Endothelial cell of umbilical vein (primary cell): ENCODE measurements around the gene RIPK3. TPM values are rescaled to one million over a fixed set of nuclear protein-coding genes. Genes with fewer than 3 reads are reported as not detected.

Experiments
- BruUV-seq: library from RNA; stranded (reverse); fragments of 400-500 nt; replicated peaks from 2 replicates; lab custom pipeline; 2021; lab: Mats Ljungman, UMichigan
- CTCF ChIA-PET: fragments of 300-600, 350-600 bp; sonication (Branson Sonifier 250); formaldehyde crosslinking; loops from one replicate; lab custom pipeline; 2021; ENCODE audit warnings: antibody characterized with exemption, inconsistent platforms; lab: Charles Lee
- POLR2A ChIA-PET: fragments of 300-600, 350-600 bp; sonication (Branson Sonifier 250); formaldehyde crosslinking; loops from one replicate; lab custom pipeline; 2021; ENCODE audit warnings: antibody characterized with exemption, inconsistent platforms; lab: Charles Lee
- DNase-seq: peaks from one replicate; pipeline ENCODE4 v3.0.0-alpha.2; 2011; ENCODE audit warnings: low read depth, low spot score
- FAIRE-seq: peaks from 2 replicates; lab custom pipeline; 2011; peaks lifted over from hg19 to GRCh38; lab: Jason Lieb, UNC
- H2AFZ ChIP-seq: 2 replicates; pipeline ENCODE4 v1.6.0; 2012; ENCODE audit warnings: low read depth, low read length, control low read depth, inconsistent platforms
- H3K27ac ChIP-seq: 2 replicates; pipeline ENCODE4 v1.5.1; 2011; ENCODE audit warnings: low read depth, mild to moderate bottlenecking, control low read depth, low read length, moderate library complexity; ENCODE audit not compliant: insufficient read depth
- H3K27me3 ChIP-seq, 2 experiments: 2 replicates each; pipeline versions ENCODE4 v1.6.0 to v1.6.1; 2011; ENCODE audit warnings: low read length in 2 of 2, mixed read lengths in 1 of 2; ENCODE audit not compliant: control insufficient read depth in 2 of 2, insufficient read depth in 2 of 2
- H3K36me3 ChIP-seq, 2 experiments: 2 replicates in 1 of 2; 3 replicates in 1 of 2; pipeline ENCODE4 v1.5.1; 2011; ENCODE audit warnings: low read length in 2 of 2, mild to moderate bottlenecking in 1 of 2, moderate library complexity in 1 of 2; ENCODE audit not compliant: control insufficient read depth in 2 of 2, insufficient read depth in 2 of 2; ENCODE audit errors: extremely low read depth in 1 of 2
- H3K4me1 ChIP-seq: 3 replicates; pipeline ENCODE4 v1.5.1; 2011; ENCODE audit warnings: mild to moderate bottlenecking, low read length; ENCODE audit not compliant: control insufficient read depth, insufficient read depth; ENCODE audit errors: extremely low read depth
- H3K4me2 ChIP-seq: 2 replicates; pipeline ENCODE4 v1.6.1; 2011; ENCODE audit warnings: low read length, control low read depth, mixed read lengths; ENCODE audit not compliant: insufficient read depth
- H3K4me3 ChIP-seq, 3 experiments: fragments of 200-600 bp in 1 of 3; sonication (generic), shearing (Covaris generic) in 1 of 3; replicated peaks in 1 of 3; 2 replicates each; pipeline ENCODE4 v1.5.1; 2011 to 2016; ENCODE audit warnings: control low read depth in 3 of 3, low read length in 3 of 3, mild to moderate bottlenecking in 2 of 3, inconsistent platforms in 1 of 3, low read depth in 1 of 3, moderate library complexity in 1 of 3; ENCODE audit not compliant: insufficient read depth in 1 of 3
- H3K79me2 ChIP-seq: 2 replicates; pipeline ENCODE4 v1.6.0; 2012; ENCODE audit warnings: low read length, inconsistent platforms; ENCODE audit not compliant: control insufficient read depth, insufficient read depth
- H3K9ac ChIP-seq: replicated peaks from 2 replicates; pipeline ENCODE3; 2011; ENCODE audit warnings: low read length, control low read depth; ENCODE audit not compliant: insufficient read depth; ENCODE audit errors: extremely low read depth
- H3K9me1 ChIP-seq: replicated peaks from 3 replicates; pipeline ENCODE4 v1.6.0; 2011; ENCODE audit warnings: mild to moderate bottlenecking, low read length; ENCODE audit not compliant: control insufficient read depth, insufficient read depth; ENCODE audit errors: extremely low read depth
- H3K9me3 ChIP-seq: replicated peaks from 2 replicates; pipeline ENCODE4 v1.5.1; 2012; ENCODE audit warnings: low read length, inconsistent platforms; ENCODE audit not compliant: control insufficient read depth, insufficient read depth
- H4K20me1 ChIP-seq: replicated peaks from 2 replicates; pipeline ENCODE3; 2011; ENCODE audit warnings: mild to moderate bottlenecking, low read length; ENCODE audit not compliant: control insufficient read depth, insufficient read depth; ENCODE audit errors: extremely low read depth
- CTCF ChIP-seq, 2 donors: IDR thresholded peaks; 1 replicate in 1 of 2; 2 replicates in 1 of 2; pipeline ENCODE4 v1.5.1; 2011; ENCODE audit warnings: low read length in 2 of 2, mild to moderate bottlenecking in 2 of 2, moderate library complexity in 2 of 2, control low read depth in 1 of 2, inconsistent platforms in 1 of 2, low read depth in 1 of 2; ENCODE audit not compliant: insufficient read depth in 1 of 2; ENCODE audit errors: extremely low read depth in 1 of 2
- EZH2 ChIP-seq: IDR thresholded peaks from 2 replicates; pipeline ENCODE4 v1.6.1; 2012; ENCODE audit warnings: borderline replicate concordance, low read depth, mild to moderate bottlenecking, moderate library complexity, low read length, inconsistent platforms; ENCODE audit not compliant: severe bottlenecking
- FOS ChIP-seq: IDR thresholded peaks from 2 replicates; pipeline ENCODE4 v1.6.1; 2011; ENCODE audit warnings: mild to moderate bottlenecking, low read length, moderate library complexity, borderline replicate concordance; ENCODE audit not compliant: insufficient read depth
- GATA2 ChIP-seq: IDR thresholded peaks from 2 replicates; pipeline ENCODE4 v1.7.0; 2011; ENCODE audit warnings: low read depth, mild to moderate bottlenecking, moderate library complexity, mixed read lengths, low read length; ENCODE audit not compliant: insufficient read length, insufficient read depth
- JUN ChIP-seq: IDR thresholded peaks from 2 replicates; pipeline ENCODE4 v1.6.1; 2011; ENCODE audit warnings: borderline replicate concordance, low read depth; ENCODE audit not compliant: insufficient read length, insufficient read depth
- MAX ChIP-seq: IDR thresholded peaks from 2 replicates; pipeline ENCODE4 v1.6.1; 2011; ENCODE audit not compliant: insufficient read depth, insufficient read length
- MYC ChIP-seq: IDR thresholded peaks from one replicate; pipeline ENCODE4 v1.6.1; 2011; ENCODE audit warnings: mild to moderate bottlenecking, low read depth, low read length
- POLR2A ChIP-seq: IDR thresholded peaks from 2 replicates; pipeline ENCODE4 v1.6.1; 2012; ENCODE audit warnings: low read depth, mild to moderate bottlenecking, control low read depth, low read length
- POLR2AphosphoS5 ChIP-seq: IDR thresholded peaks from 2 replicates; pipeline ENCODE4 v1.6.1; 2012; ENCODE audit warnings: low read depth, mild to moderate bottlenecking, control low read depth, low read length, moderate library complexity; ENCODE audit not compliant: insufficient read depth
- dilution Hi-C: fragments of 300-500 bp; cut with MboI; formaldehyde crosslinking; loops from one replicate; pipeline ENCODE4 v1.15.0; 2019; ENCODE audit warnings: low sequenced_read_pairs; ENCODE audit not compliant: extremely low pct_ligation_motif_present
- intact Hi-C: fragments of 100-400 bp; cut with micrococcal nuclease; formaldehyde crosslinking; loops from one replicate; pipeline ENCODE4 v1.10.0; 2022
- polyA plus RNA-seq, 4 experiments: library from polyadenylated mRNA; depleted of rRNA in 3 of 4; stranded (reverse) in 3 of 4; unstranded in 1 of 4; fragments of >200 nt; gene quantifications; 2 replicates each; pipeline versions ENCODE4 v1.2.1 to v1.2.3, GENCODE V29; 2011 to 2012; ENCODE audit warnings: missing spikeins in 1 of 4
- total RNA-seq: library from RNA; stranded (reverse); gene quantifications from 2 replicates; pipeline ENCODE4 v1.2.3, GENCODE V29; 2021

The RIPK3 gene
- total and polyA plus RNA-seq, 2 donors (not counting 3 experiments of a cell fraction or from before 2014, with no cell fraction given) = 3.1 to 5.1 TPM

GRCh38 chr14:24311837-24312615 lies 27.8 kb downstream of the RIPK3 start:
- Histone ChIP-seq H3K4me3 (no peak overlapping the region), H2AFZ (no peak overlapping the region), H3K9me3 (no peaks in the 10 kb centered on the region), H3K4me1 (peaks cover 71% of the 10 kb centered on the region), H3K4me2 (peak overlapping the region; percentile 21), H3K36me3 (peaks cover 0 to 2% of the 10 kb centered on the region in 2 experiments), H3K9ac (peak overlapping the region; percentile 27), H3K9me1 (no peaks in the 10 kb centered on the region), H3K79me2 (no peaks in the 10 kb centered on the region), H3K27ac (peak overlapping the region; percentile 91), H4K20me1 (no peaks in the 10 kb centered on the region), H3K27me3 (no peaks in the 10 kb centered on the region)
- dilution Hi-C loops = no loop called here
- intact Hi-C loops = no loop called here
- no TSS peak for BruUV-seq
- FAIRE-seq = peak; percentile 50
- no peak for TF ChIP-seq MYC
- TF ChIP-seq MAX = no peak
- TF ChIP-seq JUN = no peak
- TF ChIP-seq EZH2 = no peak
- no peak for TF ChIP-seq POLR2A
- TF ChIP-seq FOS = no peak
- no peak for TF ChIP-seq GATA2
- TF ChIP-seq CTCF (IDR thresholded peaks at IDR 0.05; ENCODE audit: extremely low read depth in 1 of 2, insufficient read depth in 1 of 2, low read depth in 1 of 2, low read length in 2 of 2) = no peak
- no peak for TF ChIP-seq POLR2AphosphoS5
- no peak for DNase-seq
- CTCF ChIA-PET = interaction anchor here (2.3 to 7.4 kb wide), 5 partner anchors 13 to 125 kb away, joined by 16 to 122 read pairs (median 38); partner anchors contain the start of genes DHRS1, NOP9 and TINF2
- POLR2A ChIA-PET = no interaction called here
